HG03095 (cell line): Measurements from ENCODE around the gene VAMP8.
"Not testable (repeated sequence)": the region's sequence is repeated elsewhere in the genome, so short reads cannot be mapped to it uniquely, and the experiment has no call there.

Experiments used
- ATAC-seq: cut with Tn5 transposase; IDR thresholded peaks from one replicate; pipeline ENCODE4 v1.9.1; 2021; ENCODE audit warnings: moderate library complexity; ENCODE audit not compliant: unreplicated experiment

The VAMP8 gene

GRCh38 chr2:85547089-85547858 is 30.1 kb upstream of the VAMP8 start:
- ATAC-seq = no peak

- ATAC-seq = no peak
Measured at GRCh38 chr2:85547859-85548607, 29.4 kb upstream of the VAMP8 start.

GRCh38 chr2:85548608-85548900 is 28.8 kb upstream of the VAMP8 start:
- no peak for ATAC-seq

GRCh38 chr2:85549095-85549494 is 28.3 kb upstream of the VAMP8 start:
- ATAC-seq = no peak

- no peak for ATAC-seq
Measured at GRCh38 chr2:85549826-85550225, 27.6 kb upstream of the VAMP8 start.

- no peak for ATAC-seq
Measured at GRCh38 chr2:85550486-85550885, 26.9 kb upstream of the VAMP8 start.

GRCh38 chr2:85551698-85552678 is 25.4 kb upstream of the VAMP8 start:
- no peak for ATAC-seq

- no peak for ATAC-seq
Measured at GRCh38 chr2:85553184-85553583, 24.2 kb upstream of the VAMP8 start.

- no peak for ATAC-seq
Measured at GRCh38 chr2:85554980-85555612, 22.3 kb upstream of the VAMP8 start.

- ATAC-seq = no peak
Measured at GRCh38 chr2:85557130-85557529, 20.3 kb upstream of the VAMP8 start.

GRCh38 chr2:85558160-85558559 is 19.2 kb upstream of the VAMP8 start:
- ATAC-seq = no peak

- ATAC-seq = not testable (repeated sequence)
Measured at GRCh38 chr2:85560403-85560726, 17.0 kb upstream of the VAMP8 start.

GRCh38 chr2:85560812-85561279 is 16.5 kb upstream of the VAMP8 start:
- peak; percentile 7 for ATAC-seq

GRCh38 chr2:85561280-85562212 is 15.8 kb upstream of the VAMP8 start, which contains the start of gene GGCX:
TSS of gene GGCX (minus strand) at chr2:85561493. CDS start at chr2:85561428, 65 bp downstream.
- peak; percentile 93 for ATAC-seq

GRCh38 chr2:85564144-85564563 is 13.2 kb upstream of the VAMP8 start:
- no peak for ATAC-seq

- ATAC-seq = no peak
Measured at GRCh38 chr2:85566265-85566664, 11.1 kb upstream of the VAMP8 start.

GRCh38 chr2:85575739-85576138 is 1.6 kb upstream of the VAMP8 start:
- no peak for ATAC-seq

- ATAC-seq = no peak
Measured at GRCh38 chr2:85577063-85577385, 362 bp upstream of the VAMP8 start.

- peak; percentile 33 for ATAC-seq
Measured at GRCh38 chr2:85578243-85579180, 1.1 kb downstream of the VAMP8 start.
